T-cell (primary cell): ENCODE results near the gene CWC25. TPM values are rescaled to one million over a fixed set of nuclear protein-coding genes. Genes with fewer than 3 reads are reported as not detected.

Source experiments
- ATAC-seq, 4 experiments: fragments of 200-7000 bp in 3 of 4; fragments of 150-1000 bp in 1 of 4; cut with Tn5 transposase; replicated peaks in 1 of 4; 1 replicate in 3 of 4; 2 replicates in 1 of 4; pipeline ENCODE4 v1.10.0; 2021; ENCODE audit warnings: moderate library complexity in 3 of 4, mild to moderate bottlenecking in 2 of 4, moderate number of reproducible peaks in 1 of 4
- CTCF ChIA-PET, 2 donors: fragments of 300-600 bp; sonication (Branson Sonifier 250); formaldehyde crosslinking; loops; one replicate each; lab custom pipeline; 2022; ENCODE audit warnings: antibody characterized with exemption in 2 of 2; lab: Charles Lee
- POLR2A ChIA-PET, 2 donors: fragments of 300-600 bp; sonication (Branson Sonifier 250); formaldehyde crosslinking; loops; one replicate each; lab custom pipeline; 2022; ENCODE audit warnings: antibody characterized with exemption in 2 of 2; lab: Charles Lee
- DNase-seq, 35 experiments: peaks; one replicate each; pipeline versions ENCODE4 v3.0.0 to v3.0.0-alpha.2; 2013 to 2023
- H3K27ac ChIP-seq: one replicate; pipeline ENCODE4 v1.5.1; 2013; ENCODE audit warnings: low read length
- H3K27me3 ChIP-seq, 2 experiments: replicated peaks in 1 of 2; 1 replicate in 1 of 2; 2 replicates in 1 of 2; pipeline versions ENCODE4 v1.6.1 to v1.7.0; 2013; ENCODE audit warnings: low read length in 1 of 2, mixed read lengths in 1 of 2; ENCODE audit not compliant: control insufficient read depth in 2 of 2, insufficient read depth in 2 of 2; ENCODE audit errors: extremely low read depth in 1 of 2
- H3K36me3 ChIP-seq, 2 donors: 1 replicate in 1 of 2; 2 replicates in 1 of 2; pipeline versions ENCODE4 v1.6.1 to v1.7.0; 2013; ENCODE audit warnings: low read length in 1 of 2; ENCODE audit not compliant: control insufficient read depth in 2 of 2, insufficient read depth in 1 of 2; ENCODE audit errors: extremely low read depth in 1 of 2
- H3K4me1 ChIP-seq, 2 experiments: 1 replicate in 1 of 2; 2 replicates in 1 of 2; pipeline versions ENCODE4 v1.6.1 to v1.7.0; 2013; ENCODE audit warnings: low read length in 2 of 2, mixed read lengths in 1 of 2; ENCODE audit not compliant: insufficient read depth in 2 of 2, control insufficient read depth in 1 of 2; ENCODE audit errors: extremely low read depth in 1 of 2
- H3K4me3 ChIP-seq, 2 donors: 1 replicate in 1 of 2; 2 replicates in 1 of 2; pipeline versions ENCODE4 v1.5.1 to v1.7.0; 2013; ENCODE audit warnings: mild to moderate bottlenecking in 2 of 2, low read length in 1 of 2, moderate library complexity in 1 of 2; ENCODE audit not compliant: control insufficient read depth in 1 of 2; ENCODE audit errors: extremely low read depth in 1 of 2
- H3K9me3 ChIP-seq: 2 replicates; pipeline ENCODE4 v1.7.0; 2013
- H3K27ac Mint-ChIP-seq, 2 donors: one replicate each; pipeline ENCODE4 v1.8.0; 2020 to 2021; ENCODE audit warnings: mild to moderate bottlenecking in 2 of 2, mixed read lengths in 2 of 2
- H3K27me3 Mint-ChIP-seq, 2 donors: one replicate each; pipeline ENCODE4 v1.8.0; 2021 to 2022; ENCODE audit warnings: mixed read lengths in 2 of 2
- H3K36me3 Mint-ChIP-seq: one replicate; pipeline ENCODE4 v1.8.0; 2021; ENCODE audit warnings: mixed read lengths
- H3K4me1 Mint-ChIP-seq, 3 donors: one replicate each; pipeline ENCODE4 v1.8.0; 2020 to 2022; ENCODE audit warnings: mixed read lengths in 3 of 3, mild to moderate bottlenecking in 1 of 3
- H3K4me3 Mint-ChIP-seq, 3 donors: one replicate each; pipeline ENCODE4 v1.8.0; 2020 to 2022; ENCODE audit warnings: mild to moderate bottlenecking in 3 of 3, mixed read lengths in 3 of 3, moderate library complexity in 3 of 3
- H3K9me3 Mint-ChIP-seq, 3 donors: one replicate each; pipeline ENCODE4 v1.8.0; 2020 to 2022; ENCODE audit warnings: mixed read lengths in 3 of 3
- WGBS: methylation state at CpG from one replicate; pipeline ENCODE4 v1.1.5; 2013; ENCODE audit warnings: missing lambda C conversion rate; ENCODE audit not compliant: insufficient coverage; 5-methylcytosine and 5-hydroxymethylcytosine counted together
- total RNA-seq, 35 experiments: library from RNA in 6 of 35; stranded (reverse) in 6 of 35; fragments of 120-200 nt in 1 of 35; gene quantifications; one replicate each; pipeline versions ENCODE4 v1.2.1 to v1.2.4 and lab custom pipeline; 2013 to 2026

The CWC25 gene
- 10 to 100 TPM; 31.5 to 45.8 (median 44.3) TPM for total RNA-seq
- total RNA-seq (2013), result 23.3 TPM
- total RNA-seq (lab: John Stamatoyannopoulos, UW), result 45.0 to 143 (median 79.6) reads per million in 29 experiments

DNA sequence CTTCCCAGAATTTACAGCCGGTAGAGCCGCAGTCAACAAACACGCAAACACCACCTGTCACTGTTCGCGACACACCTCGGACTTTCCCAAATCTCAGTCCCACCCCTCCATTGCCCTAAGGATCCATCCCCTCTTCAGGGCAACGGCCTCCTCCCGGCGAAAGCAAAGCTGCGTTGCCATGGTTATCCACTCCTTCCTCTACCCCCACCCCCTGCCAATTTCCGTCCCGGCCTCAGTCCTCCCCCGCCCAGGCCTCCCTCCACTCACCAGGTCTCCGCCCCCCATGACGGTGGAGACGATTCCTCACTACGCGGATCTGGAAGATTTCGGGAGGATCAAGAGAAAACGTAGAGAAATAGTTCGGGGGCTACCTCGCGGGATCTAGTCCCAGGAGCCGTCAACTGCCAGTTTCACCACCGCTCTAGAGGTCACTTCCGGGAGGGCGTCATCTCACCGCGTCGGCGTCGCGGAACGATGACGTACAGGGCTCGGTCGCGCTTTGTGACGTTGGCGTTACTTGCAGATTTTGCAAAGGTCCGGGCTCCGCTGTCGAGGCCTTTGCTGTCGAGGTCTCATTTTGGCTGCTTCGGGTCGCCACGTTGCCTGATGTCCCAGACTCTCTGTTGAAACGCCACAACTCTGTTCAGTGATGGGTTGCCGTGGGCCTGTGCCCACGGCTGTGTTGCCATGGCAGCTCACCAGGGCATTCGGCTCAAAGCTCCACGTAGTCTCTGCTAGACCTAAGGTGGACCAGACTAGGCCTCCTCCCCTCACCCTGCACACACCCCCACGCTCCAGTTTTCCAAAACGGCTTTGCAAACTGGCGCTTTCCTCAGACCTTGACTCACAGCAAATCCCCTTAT, at the start of gene CWC25:
CWC25 (minus strand) TSS at position 423 of the 863 bp plus-strand sequence; CDS start at position 285, 138 bp downstream.
- CTCF ChIA-PET, result interaction anchor here (0.5 to 1.7 kb wide), 4 partner anchors 28 to 654 kb away, joined by 4 to 6 read pairs (median 6); partner anchors contain the start of gene RPL23 (in 1 of the 2)
- Histone ChIP-seq H3K4me1 (peaks cover 6 to 25% of the 10 kb centered on the region in 2 experiments), H3K36me3 (peaks cover 2 to 15% of the 10 kb centered on the region in 2 donors), H3K27ac (peak within 1 kb of the TSS; percentile 96), H3K4me3 (peak within 1 kb of the TSS; percentile 67 to 78), H3K27me3 (no peaks in the 10 kb centered on the region), H3K9me3 (no peaks in the 10 kb centered on the region)
- Mint-ChIP-seq H3K4me1 (peaks cover 29 to 36% (median 34%) of the 10 kb centered on the region in 3 donors), H3K36me3 (peaks cover 16% of the 10 kb centered on the region), H3K9me3 (no peaks in the 10 kb centered on the region), H3K4me3 (peak within 1 kb of the TSS; percentile 92 to 97 (median 97)), H3K27ac (peak within 1 kb of the TSS; percentile 98 to 99), H3K27me3 (no peaks in the 10 kb centered on the region)
- WGBS, result under 1% methylated on average over 47 of the region's 55 CpGs
- peak; percentile 79 to 87 (median 84) for ATAC-seq
- DNase-seq, result peak; percentile 81 to 99 (median 92)
- POLR2A ChIA-PET, result interaction anchor here (0.5 to 2.9 kb wide), 8 partner anchors 11 to 231 kb away, joined by 3 to 20 read pairs (median 3); partner anchors contain the start of gene RPL23 (in 1 of the 2)

DNA sequence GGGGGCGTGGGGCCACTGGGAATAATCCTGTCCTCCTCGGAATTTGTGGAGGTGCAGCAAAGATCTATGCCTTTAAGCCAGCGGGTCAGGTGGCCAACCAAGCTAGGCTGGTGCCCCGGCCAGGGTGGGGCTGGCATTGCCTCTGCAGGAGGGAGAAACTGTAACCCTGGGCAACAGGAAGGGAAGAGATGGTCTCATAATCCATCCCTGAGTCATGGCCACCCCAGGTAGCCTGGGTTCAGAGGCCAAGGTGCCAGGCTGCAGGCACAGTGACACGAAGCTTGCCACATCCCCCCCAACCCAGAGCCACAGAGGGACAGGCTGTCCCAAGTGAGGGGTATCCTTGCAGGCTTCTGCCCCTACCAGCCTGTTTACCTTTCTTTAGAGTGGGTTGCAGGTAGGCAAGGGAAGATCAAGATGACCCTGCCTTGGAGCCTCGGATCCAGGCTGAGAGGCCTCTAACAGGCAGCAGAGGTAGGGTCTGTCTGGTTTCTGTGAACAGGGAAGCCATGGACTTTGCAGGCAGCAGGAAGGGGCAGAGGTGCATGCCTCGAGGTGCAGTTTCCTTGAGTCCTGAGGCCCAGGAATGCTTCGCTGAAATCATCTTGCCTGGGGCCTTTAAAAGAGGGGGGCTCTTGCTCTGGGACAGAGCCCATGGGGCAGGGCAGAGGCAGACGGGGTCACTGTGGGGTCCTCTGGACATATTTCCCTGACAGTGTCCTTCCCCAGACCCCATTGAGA, 48.7 kb upstream of the CWC25 start:
- Mint-ChIP-seq H3K27ac (peak overlapping the region; percentile 86 to 95), H3K9me3 (no peaks in the 10 kb centered on the region), H3K4me3 (peak overlapping the region; percentile 21 to 99 (median 36)), H3K36me3 (peaks cover 10% of the 10 kb centered on the region), H3K27me3 (peaks cover 0 to 1% of the 10 kb centered on the region in 2 donors), H3K4me1 (peaks cover 75 to 84% (median 78%) of the 10 kb centered on the region in 3 donors)
- 64% methylated on average over 7 of the region's 9 CpGs for WGBS
- Histone ChIP-seq H3K27me3 (no peaks in the 10 kb centered on the region), H3K9me3 (no peaks in the 10 kb centered on the region), H3K4me3 (no peak overlapping the region), H3K36me3 (peaks cover 0 to 32% of the 10 kb centered on the region in 2 donors), H3K4me1 (peaks cover 54 to 87% of the 10 kb centered on the region in 2 experiments), H3K27ac (peak overlapping the region; percentile 67)
- no peak for DNase-seq
- ChIA-PET POLR2A (interaction anchor here in 1 of 2 donors (0.5 kb wide), 1 partner anchor 20 kb away, joined by 3 read pairs; no protein-coding TSS in a partner anchor), CTCF (interaction anchor here in 1 of 2 donors (2.1 kb wide), 1 partner anchor 20 kb away, joined by 5 read pairs; the partner anchor contains the start of gene RPL23)
- ATAC-seq, result no peak

DNA sequence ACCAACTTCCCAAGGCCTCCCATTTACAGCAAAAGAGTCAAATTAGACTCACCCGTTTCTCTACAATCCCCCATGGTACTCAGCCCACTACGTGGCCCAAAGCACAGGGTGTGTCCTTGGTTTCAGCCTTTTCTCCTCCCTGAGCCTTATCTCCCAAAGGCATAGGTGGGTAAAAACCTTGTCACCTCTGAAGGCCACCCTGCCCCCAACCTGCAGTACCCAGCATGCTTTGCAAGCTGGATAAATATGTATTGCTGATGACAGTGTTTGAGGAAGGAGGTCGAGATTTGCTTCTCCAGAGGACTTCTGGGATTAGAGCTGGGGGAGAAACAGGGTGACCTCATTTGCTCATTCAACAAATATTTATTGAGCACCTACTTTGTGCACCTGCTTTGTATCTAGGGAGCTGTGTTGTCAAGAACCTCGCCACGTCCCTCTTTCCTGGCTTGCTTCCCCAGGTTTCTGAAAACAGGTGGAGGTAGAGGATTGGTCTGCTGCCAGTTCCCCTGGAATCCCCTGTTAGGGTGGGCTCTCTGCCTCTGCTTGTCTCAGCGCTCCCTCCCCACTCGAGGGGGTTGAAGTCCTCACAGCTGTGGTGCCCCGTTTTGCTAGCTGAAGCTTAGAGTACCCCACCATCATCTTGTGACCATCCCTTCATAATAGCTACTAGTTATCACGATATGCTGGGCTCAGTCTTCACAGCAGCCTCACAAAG, 47.7 kb upstream of the CWC25 start:
- no peaks in the 10 kb centered on the region for H3K27me3 ChIP-seq
- H3K9me3 ChIP-seq, result no peaks in the 10 kb centered on the region
- DNase-seq (no peak), ATAC-seq (no peak)
- Mint-ChIP-seq H3K9me3 (no peaks in the 10 kb centered on the region), H3K27me3 (peaks cover 0 to 1% of the 10 kb centered on the region in 2 donors), H3K36me3 (peaks cover under 1% of the 10 kb centered on the region), H3K4me1 (peaks cover 74 to 84% (median 78%) of the 10 kb centered on the region in 3 donors), H3K27ac (peak overlapping the region; percentile 86 to 95), H3K4me3 (peak overlapping the region; percentile 98 to 99 (median 98))
- ChIA-PET POLR2A (interaction anchor here in 1 of 2 donors (0.9 kb wide), 1 partner anchor 19 kb away, joined by 3 read pairs; the partner anchor contains the start of gene RPL23), CTCF (interaction anchor here in 1 of 2 donors (0.6 to 2.1 kb wide), 2 partner anchors 19 to 110 kb away, joined by 5 to 7 read pairs; partner anchors contain the start of gene RPL23)
- H3K36me3 ChIP-seq, result peaks cover 0 to 22% of the 10 kb centered on the region in 2 donors
- H3K4me1 ChIP-seq, result peaks cover 52 to 87% of the 10 kb centered on the region in 2 experiments
- peak overlapping the region in 1 of 2 donors; percentile 25 for H3K4me3 ChIP-seq
- H3K27ac ChIP-seq, result peak overlapping the region; percentile 67
- WGBS, result 79% methylated on average over 3 of the region's 9 CpGs

GRCh38 chr17:38872027-38872511, 46.9 kb upstream of the CWC25 start:
- peaks cover 72 to 84% (median 75%) of the 10 kb centered on the region in 3 donors for H3K4me1 Mint-ChIP-seq
- no peak for DNase-seq
- peak overlapping the region; percentile 98 to 99 (median 98) for H3K4me3 Mint-ChIP-seq
- ATAC-seq, result no peak
- peaks cover 0 to 20% of the 10 kb centered on the region in 2 donors for H3K36me3 ChIP-seq
- H3K27ac Mint-ChIP-seq, result peak overlapping the region; percentile 86 to 95
- no CpG with 5 or more reads among the region's 5 CpGs for WGBS
- peaks cover 0 to 1% of the 10 kb centered on the region in 2 donors for H3K27me3 Mint-ChIP-seq
- POLR2A ChIA-PET, result no interaction called here
- CTCF ChIA-PET, result interaction anchor here in 1 of 2 donors (0.6 to 2.0 kb wide), 3 partner anchors 22 to 281 kb away, joined by 4 to 7 read pairs (median 6); no protein-coding TSS in a partner anchor
- H3K9me3 ChIP-seq, result no peaks in the 10 kb centered on the region
- H3K9me3 Mint-ChIP-seq, result no peaks in the 10 kb centered on the region
- peak overlapping the region; percentile 71 to 100 for H3K4me3 ChIP-seq
- H3K36me3 Mint-ChIP-seq, result no peaks in the 10 kb centered on the region
- H3K27ac ChIP-seq, result peak overlapping the region; percentile 67
- H3K27me3 ChIP-seq, result no peaks in the 10 kb centered on the region
- peaks cover 44 to 84% of the 10 kb centered on the region in 2 experiments for H3K4me1 ChIP-seq

DNA sequence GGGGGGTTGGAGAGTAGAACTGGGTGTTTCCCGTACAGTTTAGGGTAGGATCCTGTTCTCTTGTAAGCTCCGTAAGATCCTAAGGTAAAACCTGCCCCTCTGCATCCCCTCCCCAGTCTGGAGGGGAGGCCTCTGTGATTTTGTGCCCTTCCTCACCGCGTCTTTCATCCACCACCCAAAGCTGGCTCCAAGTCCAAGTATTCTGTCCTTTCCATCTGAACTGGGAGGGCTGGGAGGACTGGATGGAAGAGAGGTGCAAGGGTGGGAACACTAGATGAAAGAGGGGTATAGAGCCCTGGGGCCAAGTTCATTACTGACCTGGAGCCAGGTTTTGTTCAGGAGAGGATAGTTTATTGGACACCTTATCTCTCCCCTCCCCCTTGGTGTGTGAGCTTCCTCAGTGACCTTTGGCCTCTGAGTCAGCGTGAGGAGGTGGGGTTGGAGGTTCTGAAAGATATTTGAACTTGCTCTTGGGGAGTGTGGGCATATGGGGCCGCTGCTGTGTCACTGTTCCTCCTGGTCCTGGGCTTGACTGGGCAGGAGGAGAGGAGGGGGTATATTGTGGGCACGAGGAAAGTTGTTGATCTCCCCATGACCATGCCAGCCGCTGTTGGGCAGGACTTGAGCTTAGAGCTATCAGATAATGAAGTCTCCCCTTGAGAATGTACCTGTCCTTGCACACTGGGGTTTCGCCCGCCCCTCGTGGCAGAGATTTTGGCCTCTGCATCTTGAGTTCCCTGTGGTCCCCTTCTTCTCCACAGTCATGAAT, 46.3 kb upstream of the CWC25 start:
- H3K4me3 ChIP-seq, result peak overlapping the region; percentile 71 to 100
- peaks cover 0 to 1% of the 10 kb centered on the region in 2 donors for H3K27me3 Mint-ChIP-seq
- 9% methylated on average over 3 of the region's 11 CpGs for WGBS

More for the DNA sequence above, 46.3 kb upstream of the CWC25 start:
- Mint-ChIP-seq H3K9me3 (no peaks in the 10 kb centered on the region), H3K27ac (peak overlapping the region; percentile 86 to 95), H3K36me3 (no peaks in the 10 kb centered on the region), H3K4me3 (peak overlapping the region; percentile 98 to 99 (median 98)), H3K4me1 (peaks cover 66 to 77% (median 69%) of the 10 kb centered on the region in 3 donors)
- peak overlapping the region; percentile 67 for H3K27ac ChIP-seq
- CTCF ChIA-PET, result interaction anchor here (0.5 to 3.2 kb wide), 10 partner anchors 18 to 282 kb away, joined by 3 to 35 read pairs (median 4); partner anchors contain the start of genes LASP1NB (in 1 of the 2) and RPL23 (in 1 of the 2)
- H3K4me1 ChIP-seq, result peaks cover 44 to 77% of the 10 kb centered on the region in 2 experiments
- peak; percentile 9 to 30 (median 27) for ATAC-seq
- peaks cover 0 to 20% of the 10 kb centered on the region in 2 donors for H3K36me3 ChIP-seq
- DNase-seq, result peak in 34 of 35 experiments; percentile 42 to 78 (median 62)
- no peaks in the 10 kb centered on the region for H3K9me3 ChIP-seq
- H3K27me3 ChIP-seq, result no peaks in the 10 kb centered on the region
- POLR2A ChIA-PET, result no interaction called here
